Astrocyte (in vitro differentiated cells and primary cell): Measurements from ENCODE around the gene FRZB.

Source experiments
- EZH2 ChIP-seq: IDR thresholded peaks from 2 replicates; pipeline ENCODE4 v1.6.1; 2012; ENCODE audit warnings: mild to moderate bottlenecking, low read length, inconsistent platforms; ENCODE audit not compliant: insufficient read depth
- TF ChIP-seq, protein P1 (sequence below): IDR thresholded peaks from 2 replicates; pipeline ENCODE4 v1.5.1; 2011; ENCODE audit warnings: low read depth, mild to moderate bottlenecking, inconsistent platforms, low read length, moderate library complexity; ENCODE audit not compliant: insufficient read depth

DNA sequence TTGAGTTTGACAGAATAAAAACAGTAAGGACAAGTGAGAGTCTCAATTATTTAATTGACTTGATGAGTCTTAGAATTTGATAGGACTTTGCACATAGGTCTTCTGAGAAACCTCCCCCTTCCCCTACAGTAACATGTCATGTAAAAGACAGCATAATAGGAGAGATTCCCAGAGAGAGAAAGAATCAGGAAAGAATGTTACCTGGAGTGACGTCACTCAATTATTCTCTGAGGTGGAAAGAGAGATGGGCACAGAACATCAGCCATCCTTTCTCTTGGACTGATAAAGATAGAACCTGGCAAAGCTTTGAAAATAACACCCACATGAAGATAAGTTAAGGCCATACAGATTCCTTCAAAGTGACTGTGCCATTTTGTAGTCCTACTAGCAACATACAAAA, 19.3 kb upstream of the FRZB start:
- TF ChIP-seq, protein P1, sequence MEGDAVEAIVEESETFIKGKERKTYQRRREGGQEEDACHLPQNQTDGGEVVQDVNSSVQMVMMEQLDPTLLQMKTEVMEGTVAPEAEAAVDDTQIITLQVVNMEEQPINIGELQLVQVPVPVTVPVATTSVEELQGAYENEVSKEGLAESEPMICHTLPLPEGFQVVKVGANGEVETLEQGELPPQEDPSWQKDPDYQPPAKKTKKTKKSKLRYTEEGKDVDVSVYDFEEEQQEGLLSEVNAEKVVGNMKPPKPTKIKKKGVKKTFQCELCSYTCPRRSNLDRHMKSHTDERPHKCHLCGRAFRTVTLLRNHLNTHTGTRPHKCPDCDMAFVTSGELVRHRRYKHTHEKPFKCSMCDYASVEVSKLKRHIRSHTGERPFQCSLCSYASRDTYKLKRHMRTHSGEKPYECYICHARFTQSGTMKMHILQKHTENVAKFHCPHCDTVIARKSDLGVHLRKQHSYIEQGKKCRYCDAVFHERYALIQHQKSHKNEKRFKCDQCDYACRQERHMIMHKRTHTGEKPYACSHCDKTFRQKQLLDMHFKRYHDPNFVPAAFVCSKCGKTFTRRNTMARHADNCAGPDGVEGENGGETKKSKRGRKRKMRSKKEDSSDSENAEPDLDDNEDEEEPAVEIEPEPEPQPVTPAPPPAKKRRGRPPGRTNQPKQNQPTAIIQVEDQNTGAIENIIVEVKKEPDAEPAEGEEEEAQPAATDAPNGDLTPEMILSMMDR: no peak
- TF ChIP-seq EZH2: no peak
